ENCODE results near the gene CCR6.

GRCh38 chr6:167100241-167100674, 22.6 kb upstream of the CCR6 start:
- TF ChIP-seq LARP7 (IDR thresholded peaks at IDR 0.05) (no peak), POLR2A (IDR thresholded peaks at IDR 0.05; ENCODE audit: low read depth, low read length) (no peak), EZH2 (IDR thresholded peaks at IDR 0.05; ENCODE audit: borderline replicate concordance, control insufficient read depth, low read depth, low read length) (no peak), POLR2AphosphoS5 (IDR thresholded peaks at IDR 0.05; ENCODE audit: low read length) (no peak), RFX5 (IDR thresholded peaks at IDR 0.05; ENCODE audit: low read depth, low read length) (no peak), KDM1A (IDR thresholded peaks at IDR 0.05; ENCODE audit: borderline replicate concordance) (no peak), NRF1 (conservative IDR thresholded peaks at IDR 0.05; ENCODE audit: low read depth, low read length) (no peak), CTCF (IDR thresholded peaks at IDR 0.05 in 2 of 3, conservative IDR thresholded peaks at IDR 0.05 in 1 of 3; ENCODE audit: control insufficient read depth in 2 of 3, extremely low read depth in 1 of 3, insufficient read depth in 1 of 3, low read depth in 3 of 3, low read length in 3 of 3) (no peak)

Data from GM12878 (cell line).